SIG-M5 treated with dmso at 0.1 percent for 504 hours (cell line): ENCODE measurements around the gene ADAMTS16.

ENCODE experiments used
- DNase-seq: peaks from one replicate; lab custom pipeline; 2025; ENCODE audit not compliant: unreplicated experiment; lab: John Stamatoyannopoulos, UW

ADAMTS16 gene

DNA sequence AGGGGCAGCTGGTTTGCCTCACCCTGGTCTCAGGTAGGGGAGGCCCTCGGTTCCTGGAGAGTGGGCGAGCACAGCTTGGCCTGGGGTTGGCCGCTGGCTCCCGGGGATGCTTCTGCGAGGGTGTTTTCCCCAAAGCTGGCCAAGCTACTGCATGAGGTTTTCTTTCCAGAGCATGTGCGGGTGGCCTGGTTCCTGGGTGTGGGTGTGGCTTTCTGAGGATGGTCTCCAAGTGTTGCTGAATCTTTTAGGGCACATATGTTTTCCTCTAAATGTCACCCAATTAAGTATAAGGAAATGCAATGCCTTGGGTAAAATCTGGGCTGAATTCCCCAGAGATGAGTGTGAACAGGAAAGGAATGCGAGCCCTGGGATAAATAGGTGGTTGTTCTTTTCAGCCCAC, 166.6 kb downstream of the ADAMTS16 start:
- no peak for DNase-seq

DNA sequence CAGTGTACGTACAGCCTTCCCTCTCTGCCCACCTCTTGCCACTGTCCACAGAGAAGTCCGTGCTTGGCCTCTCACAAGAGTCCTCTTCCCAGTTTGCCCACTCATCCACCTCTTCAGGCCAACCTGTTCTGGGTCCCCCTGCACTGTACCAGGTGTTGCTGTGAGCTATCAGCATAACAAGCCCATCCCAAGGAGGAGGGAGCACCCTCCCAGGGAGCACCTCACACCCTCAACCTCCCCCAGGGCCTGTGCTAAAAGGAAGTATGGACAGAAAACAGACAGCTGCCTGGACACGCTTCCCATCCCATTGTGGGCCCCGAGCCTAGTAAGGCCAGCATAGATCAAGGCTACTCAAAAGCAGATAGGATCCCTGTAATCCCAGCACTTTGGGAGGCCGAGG, 168.2 kb downstream of the ADAMTS16 start:
- DNase-seq = no peak

DNA sequence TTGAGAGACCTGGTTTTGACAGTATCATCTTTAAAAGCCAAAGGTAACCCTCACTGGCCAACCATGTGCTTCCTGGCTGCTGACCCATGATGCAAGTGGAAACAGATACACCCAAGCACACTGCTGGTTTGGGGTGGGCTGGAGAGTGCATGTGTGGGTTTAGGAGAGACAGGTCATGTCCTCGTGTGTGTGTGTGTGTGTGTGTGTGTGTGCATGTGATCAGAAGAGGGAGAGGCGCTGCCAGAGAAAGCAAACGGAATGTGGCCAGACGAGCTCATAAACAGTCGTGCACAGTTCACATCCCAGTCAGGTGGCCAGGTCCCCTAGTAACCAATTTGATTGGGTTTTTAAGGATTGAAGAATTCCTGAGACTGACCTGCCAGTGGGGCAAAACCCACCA, 169.5 kb downstream of the ADAMTS16 start:
- DNase-seq = no peak

DNA sequence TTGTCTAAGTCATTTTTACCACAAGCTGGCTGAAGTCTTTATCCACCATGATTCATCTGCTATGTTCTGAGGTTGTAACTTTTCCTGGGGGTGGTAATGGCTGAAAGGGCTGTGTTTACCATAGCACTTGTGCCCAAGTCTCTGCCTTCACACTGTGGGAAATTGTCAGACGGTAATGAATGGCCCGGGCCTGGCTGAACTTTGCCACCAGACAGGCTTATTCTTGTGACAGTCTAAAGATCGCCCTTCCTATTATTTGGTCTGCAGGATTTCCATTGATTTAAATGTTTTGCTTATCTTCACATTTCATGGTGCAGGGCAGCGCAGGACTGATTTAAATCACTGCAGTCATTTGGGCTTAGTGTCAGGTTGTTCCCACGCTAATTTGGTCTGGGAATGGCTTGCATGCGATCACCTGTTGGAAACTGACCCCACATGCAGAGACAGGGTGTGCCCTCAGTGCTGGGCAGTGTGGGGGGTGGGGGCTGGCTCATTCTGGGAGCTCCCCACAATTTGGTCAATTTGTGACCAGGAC, 173.0 kb downstream of the ADAMTS16 start:
- no peak for DNase-seq

DNA sequence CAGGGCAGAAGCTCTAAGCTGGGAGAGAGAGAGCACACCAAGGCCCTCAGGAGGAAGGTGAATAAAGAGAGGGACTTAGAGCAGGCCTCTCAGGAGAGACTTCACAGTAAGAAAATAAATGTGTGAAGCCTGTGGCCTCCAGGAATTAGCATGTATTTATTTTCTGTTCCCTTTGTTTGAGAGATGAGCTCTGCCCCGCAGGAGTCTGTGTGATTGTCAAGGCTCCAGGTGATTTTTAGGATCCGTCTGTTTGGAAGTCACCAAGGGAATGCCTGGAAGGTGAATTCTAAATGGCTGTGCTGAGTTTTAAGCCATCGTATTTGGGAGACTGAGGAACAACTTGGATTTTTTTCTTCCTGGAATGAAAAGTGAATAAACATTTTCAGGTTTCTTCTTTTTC, 174.0 kb downstream of the ADAMTS16 start:
- DNase-seq = no peak

DNA sequence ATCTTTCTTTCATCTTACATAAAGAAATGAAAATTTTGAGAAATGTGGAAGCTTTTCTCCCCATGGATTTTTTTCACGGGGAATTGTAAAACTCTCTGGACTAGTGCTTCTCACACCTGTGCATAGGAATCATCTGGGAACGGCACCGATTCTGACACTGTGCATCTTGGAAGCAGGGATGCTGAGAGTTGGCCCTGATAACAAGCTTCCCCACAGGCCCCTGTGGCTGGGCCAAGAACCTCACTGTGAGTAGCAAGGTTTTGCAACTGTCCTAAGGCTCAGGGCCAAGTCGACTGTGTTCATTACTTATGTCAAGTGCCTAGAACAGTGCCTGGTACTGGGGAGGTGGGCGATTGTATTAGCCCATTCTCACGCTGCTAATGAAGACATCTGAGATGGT, 174.5 kb downstream of the ADAMTS16 start:
- DNase-seq = no peak

DNA sequence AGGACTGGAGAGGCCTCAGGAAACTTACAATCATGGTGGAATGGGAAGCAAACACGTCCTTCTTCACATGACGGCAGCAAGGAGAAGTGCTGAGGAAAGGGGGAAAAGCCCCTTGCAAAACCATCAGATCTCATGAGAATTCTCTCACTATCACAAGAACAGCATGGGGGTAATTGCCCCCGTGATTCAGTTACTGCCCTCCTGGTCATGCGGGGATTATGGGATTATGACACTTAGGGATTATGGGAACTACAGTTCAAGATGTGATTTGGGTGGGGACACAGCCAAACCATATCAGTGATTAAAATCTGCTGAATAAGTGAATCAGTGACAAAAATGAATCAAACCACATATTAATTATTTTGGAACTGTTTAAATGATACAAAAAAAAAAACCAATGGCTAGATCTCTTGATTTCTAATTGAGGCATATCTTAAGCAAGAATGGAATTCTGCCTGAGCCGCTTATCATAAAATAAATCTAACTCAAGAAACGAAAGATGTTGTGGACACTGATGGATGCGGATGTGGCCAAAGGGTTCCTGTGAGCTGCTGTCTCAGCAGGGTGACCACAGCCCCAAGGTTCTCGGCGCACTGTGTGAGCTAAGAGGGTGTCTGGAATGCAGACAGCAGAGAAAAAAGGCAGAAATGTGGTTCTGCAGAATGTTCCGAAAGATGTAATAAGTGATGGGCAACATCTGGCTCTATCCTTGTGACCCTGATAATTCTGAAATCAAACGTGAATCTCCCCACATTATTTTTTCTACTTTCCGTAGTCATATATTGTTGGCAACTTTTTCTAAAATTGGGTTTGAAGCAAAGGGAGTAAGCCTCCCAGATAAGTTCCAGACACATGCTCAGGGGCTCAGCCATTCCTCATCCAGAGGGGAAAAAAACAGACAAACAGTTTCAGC, 175.2 kb downstream of the ADAMTS16 start:
- DNase-seq = no peak

DNA sequence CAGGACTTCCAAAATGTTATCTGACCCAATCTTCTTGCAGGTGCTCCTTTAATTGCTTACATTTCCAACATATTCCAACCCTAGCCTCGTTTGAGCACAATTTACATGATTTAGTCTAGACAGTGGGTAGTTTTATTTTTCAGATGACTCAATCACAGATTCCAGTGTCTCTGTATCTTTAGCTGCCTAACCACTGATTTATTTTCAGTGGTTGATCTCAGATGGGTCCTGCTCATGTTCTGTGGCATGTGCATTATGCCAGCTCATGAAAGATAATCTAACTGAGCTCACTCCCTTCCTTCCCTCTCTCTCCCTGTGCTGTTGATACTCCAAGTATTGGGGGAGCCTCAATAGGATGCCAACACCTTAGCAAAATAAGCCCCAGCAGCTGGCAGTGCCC, 176.2 kb downstream of the ADAMTS16 start:
- no peak for DNase-seq

DNA sequence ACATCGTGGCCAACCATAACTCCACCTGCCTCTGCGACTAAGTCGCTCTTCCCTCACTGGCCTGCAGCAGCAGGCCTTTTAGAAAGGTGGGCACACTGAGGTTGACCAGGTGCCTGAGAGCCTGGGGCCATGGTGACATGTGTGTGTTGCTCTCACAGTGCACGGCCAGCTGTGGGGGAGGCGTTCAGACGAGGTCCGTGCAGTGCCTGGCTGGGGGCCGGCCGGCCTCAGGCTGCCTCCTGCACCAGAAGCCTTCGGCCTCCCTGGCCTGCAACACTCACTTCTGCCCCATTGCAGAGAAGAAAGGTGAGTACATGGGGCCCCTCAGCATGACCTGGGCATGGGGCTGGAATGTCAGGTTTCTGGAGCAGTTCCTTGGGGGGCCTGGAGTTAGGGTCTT, 177.8 kb downstream of the ADAMTS16 start:
- no peak for DNase-seq

DNA sequence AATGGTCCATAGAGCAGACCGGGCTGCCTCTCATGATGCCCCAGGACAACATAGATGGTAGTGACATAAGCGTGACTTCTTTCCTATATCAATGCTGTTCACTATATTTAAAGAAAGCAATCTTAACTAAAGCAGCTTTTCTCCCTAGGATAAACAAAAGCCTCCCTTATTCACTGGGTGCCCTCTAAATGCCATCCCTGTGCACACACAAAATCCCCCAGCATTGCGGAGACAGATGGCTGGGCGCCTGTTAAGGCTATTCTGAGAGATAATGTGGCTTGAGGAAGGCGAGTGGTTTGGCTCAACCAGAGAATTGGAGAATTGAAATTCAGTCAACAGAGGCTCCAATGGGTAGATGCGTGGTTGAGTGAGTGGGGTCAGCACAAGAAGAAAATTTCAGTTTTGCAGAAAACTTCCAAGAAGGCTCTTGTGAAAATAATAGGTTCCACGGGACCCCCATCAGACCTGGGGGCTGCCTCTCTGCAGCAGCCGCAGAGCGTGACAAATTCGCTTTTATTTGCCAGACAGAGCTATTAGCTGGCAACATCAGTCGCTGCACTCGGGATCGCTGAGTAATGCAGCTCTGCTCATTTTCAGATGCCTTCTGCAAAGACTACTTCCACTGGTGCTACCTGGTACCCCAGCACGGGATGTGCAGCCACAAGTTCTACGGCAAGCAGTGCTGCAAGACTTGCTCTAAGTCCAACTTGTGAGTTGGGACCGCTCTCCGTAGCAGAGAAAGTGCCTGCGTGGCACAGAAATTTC, 178.5 kb downstream of the ADAMTS16 start:
- DNase-seq = no peak

DNA sequence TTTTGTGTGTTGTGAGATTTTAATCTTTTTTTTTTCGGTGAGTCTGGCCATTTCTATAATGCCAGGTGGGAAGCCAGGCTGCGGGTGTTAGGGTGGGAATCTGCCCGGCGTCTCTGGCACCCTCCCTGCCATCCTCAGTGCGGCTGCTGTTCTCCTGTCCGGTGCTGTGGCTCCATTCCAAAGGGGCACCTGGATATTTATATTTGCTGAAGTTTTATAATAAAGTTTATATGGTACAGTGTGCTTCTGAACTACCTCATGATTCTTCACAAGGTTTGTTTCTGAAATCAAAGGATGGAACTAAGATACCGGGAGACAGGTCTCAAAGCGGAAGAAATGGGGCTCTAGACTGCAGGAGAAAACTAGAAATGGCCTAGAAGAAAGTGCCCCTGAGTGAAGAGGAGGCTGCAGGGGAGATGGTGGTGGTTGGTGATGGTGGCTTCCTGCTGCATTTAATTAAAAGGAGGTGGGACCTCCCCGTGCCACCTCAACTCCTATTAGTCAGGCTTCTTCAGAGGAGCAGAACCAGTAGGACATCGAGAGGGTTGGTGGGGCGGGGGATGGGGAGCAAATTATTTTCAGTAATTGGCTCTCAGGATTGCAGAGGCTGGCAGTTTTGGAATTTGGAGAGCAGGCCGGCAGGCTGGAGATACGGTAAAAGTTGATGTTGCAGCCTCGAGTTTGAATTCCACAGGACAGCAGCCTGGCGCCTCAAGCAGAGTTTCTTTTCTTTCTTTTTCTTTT, 180.1 kb downstream of the ADAMTS16 start:
- DNase-seq = no peak

DNA sequence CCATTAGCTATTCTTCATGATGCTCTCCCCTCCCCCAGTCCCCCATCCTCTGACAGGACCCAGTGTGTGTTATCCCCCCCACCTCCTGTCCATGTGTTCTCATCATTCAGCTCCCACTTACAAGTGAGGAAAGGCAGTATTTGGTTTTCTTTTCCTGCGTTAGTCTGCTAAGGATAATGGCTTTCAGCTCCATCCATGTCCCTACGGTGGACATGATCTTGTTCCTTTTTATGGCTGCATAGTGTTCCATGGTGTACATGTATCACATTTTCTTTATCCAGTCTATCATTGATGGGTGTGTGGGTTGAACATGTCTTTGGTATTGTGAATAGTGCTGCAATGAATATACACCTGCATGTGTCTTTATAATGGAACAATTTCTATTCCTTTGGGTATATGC, 181.0 kb downstream of the ADAMTS16 start:
- DNase-seq = no peak

DNA sequence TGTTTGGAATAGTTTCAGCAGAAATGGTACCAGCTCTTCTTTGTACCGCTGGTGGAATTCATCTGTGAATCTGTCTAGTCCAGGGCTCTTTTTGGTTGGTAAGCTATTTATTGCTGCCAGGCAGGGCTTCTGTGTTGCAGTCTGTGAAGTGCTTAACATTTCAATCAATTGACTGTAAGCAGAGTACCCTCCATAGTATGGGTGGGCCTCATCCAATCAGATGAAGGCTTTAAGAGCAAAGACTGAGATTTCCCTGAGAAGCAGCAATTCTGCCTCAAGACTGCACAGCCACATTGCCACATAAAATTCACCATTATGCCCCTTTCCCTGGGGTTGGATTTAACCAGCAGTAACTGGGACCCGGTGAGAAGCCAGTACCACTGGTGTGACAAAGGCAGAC, 183.4 kb downstream of the ADAMTS16 start:
- no peak for DNase-seq

DNA sequence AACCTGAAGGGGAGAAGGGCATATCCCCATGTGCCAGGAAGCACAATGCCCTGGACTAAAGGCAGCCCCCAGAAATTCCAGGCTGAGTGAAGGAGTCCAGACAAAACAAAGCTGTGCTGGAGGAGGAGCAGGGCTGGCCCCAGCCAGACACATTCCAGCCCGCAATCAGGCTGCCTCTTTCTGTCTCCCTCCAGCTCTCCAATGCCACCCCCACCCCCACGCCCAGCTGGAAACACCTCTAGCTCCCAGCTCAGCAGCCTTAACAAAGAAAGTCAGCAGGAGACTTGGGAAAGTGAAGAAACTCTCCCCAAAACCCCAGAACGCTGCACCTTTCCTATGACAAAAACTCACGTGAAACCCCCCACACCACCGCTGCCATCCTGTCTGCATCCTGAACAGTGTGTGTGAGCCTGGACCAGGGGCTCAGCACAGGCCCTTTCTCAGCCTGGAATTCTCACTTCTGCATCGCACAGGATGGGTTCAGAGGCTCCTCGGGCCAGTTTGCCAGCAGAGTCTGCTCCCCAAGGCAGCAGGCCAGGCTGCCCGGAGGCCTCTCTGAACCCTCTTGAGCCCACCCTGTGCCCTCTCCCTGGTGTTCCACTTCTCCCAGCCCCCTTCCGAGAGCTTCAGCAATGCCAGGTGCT, 186.1 kb downstream of the ADAMTS16 start:
- DNase-seq = no peak

DNA sequence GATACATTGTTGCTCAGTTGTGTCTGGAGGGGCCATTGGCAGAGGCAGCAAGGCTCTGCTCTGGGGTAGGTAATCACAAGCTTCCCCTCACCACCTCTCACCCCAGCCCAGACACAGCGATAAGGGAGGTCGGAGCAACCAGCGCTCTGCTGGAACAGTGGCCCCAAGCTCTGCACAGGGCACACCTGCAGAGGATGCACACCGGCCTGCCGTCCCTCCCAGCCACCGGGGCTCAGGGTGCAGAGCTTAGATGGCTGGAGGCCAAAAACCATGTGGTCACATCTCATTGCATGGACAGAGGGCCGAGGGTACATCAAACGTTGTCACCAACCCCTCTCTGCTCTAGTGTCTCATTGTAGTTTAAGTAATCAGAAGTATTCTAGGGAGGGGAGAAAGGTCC, 187.0 kb downstream of the ADAMTS16 start:
- DNase-seq = no peak

DNA sequence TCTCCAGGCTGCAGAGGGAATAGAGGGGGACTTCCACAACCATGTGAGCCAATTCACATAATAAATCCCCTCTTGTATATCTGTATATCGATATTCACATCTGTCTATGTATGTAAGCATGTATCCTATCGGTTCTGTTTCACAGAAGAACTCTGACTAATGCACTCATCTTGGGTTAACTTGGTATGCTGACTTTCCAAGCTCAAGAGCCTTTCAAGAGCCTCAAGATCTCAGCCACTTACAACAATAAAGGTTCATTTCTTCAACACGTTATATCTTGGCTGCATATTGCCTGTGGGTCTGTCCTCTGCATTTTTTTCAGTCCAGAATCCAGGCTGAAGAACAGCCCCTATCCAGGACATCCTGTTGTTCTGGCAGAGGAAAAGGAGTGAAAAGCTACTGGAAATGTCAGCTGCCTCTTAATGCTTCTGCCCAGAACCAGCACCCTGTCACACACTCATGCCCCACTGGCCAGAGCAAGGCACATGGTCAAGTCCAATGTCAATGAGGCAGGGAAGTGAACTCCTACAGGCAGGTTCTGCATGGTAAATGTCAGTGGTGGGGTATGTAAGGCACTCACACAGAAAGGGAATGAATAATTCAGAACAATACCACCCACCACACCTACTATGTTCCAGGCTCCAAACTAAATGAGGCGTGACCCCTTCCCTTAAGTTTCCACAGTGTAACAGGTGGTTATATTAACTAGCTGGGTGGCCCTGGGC, 190.8 kb downstream of the ADAMTS16 start:
- DNase-seq = no peak

DNA sequence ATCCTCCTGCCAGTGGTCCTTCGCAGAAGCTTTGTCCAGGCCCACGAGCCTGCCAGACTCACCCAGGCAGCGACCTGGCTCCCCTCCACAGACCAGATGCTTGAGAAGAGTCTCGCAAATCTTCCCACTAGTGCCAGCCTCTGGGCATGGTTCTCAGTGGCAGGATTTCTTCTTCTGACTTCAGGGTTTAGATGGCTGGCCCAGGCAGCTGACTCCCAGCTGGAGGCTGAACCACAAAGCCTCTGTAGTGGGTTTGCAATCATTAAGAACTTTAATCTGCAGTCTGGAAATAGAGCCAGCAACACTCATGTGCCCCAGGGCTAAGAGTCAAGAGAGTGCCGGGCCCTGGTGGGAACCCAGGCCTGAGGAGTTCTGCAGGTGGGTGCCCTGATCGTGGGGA, 191.7 kb downstream of the ADAMTS16 start:
- DNase-seq = no peak

DNA sequence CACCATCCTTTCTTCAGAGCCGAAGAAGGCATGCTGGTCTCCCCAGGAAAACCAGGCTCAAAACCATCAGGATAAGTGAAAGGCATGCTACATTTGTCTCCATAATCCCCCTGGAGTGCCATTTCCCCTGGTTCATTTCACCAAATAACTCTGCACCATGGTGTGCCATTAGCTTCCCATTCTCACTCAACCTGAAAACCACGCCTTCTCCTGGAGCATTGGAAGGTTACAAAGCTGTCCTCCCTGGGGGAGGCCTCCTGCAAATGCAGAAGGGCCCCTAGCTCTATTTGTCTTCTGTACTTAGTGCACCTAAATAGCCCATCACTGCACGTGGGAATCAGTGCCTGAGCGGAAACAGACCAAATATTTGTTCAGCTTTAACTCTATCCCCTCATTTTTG, 192.2 kb downstream of the ADAMTS16 start:
- no peak for DNase-seq

DNA sequence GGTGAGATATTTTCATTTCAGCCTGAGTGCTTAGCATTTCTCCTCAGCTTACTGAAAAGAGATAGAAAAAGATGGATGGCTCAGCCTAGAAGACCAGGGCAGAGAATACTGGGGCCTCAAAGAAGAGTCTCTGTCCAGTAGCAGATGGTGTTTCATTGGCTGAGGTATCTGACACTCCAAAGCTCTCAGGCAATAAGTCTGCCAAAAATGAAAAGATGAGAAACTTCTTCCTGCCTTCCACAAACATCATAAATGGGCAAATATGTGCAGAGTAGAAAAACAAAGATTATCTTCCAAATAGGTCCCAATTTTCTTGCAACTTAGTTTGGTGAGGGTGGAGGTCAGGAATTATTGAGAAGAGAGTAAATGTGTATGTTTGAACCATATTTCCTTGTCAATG, 195.0 kb downstream of the ADAMTS16 start:
- no peak for DNase-seq

DNA sequence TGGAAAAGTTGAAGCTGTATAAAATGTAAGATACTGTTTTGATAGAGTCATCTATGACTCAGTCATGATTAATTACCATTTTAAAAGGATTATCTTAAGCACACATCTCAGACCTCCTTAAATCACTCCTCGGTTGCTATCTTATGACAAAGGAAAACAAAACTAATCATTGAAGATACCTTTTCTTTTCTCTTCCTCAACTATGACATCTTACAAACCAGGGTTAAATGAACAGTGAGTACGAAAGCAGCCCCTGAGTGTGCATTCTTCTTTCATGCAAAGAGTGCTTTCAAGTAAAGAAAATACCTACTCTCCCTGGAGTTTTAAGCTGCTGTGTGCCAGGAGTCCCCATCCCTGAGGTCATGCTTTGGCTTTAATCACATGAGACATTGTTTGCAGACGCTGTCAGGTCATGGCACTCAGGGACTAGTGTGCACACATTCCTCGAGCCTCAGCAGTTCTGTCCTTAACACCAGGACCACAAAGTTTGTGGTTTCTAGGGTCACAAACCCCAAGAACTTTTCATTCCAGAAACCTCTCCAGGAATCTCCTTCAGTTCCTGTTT, 195.7 kb downstream of the ADAMTS16 start:
- no peak for DNase-seq
